ENCODE measurements around the gene PGLYRP1.

Gene PGLYRP1

GRCh38 chr19:46022431-46023310 lies at the start of gene PGLYRP1:
Gene PGLYRP1, minus strand, starts transcription at chr19:46023053. Its CDS starts 32 bp downstream, at chr19:46023021.
- peaks cover 4 to 7% of the 10 kb centered on the region in 2 donors for H3K36me3 Mint-ChIP-seq
- no peaks in the 10 kb centered on the region for H3K4me1 Mint-ChIP-seq
- H3K4me3 Mint-ChIP-seq = no peak within 1 kb of the TSS
- no peak for DNase-seq
- no peak for ATAC-seq (replicated peaks)
- no peaks in the 10 kb centered on the region for H3K9me3 Mint-ChIP-seq
- no peak within 1 kb of the TSS for H3K27ac Mint-ChIP-seq
- H3K27me3 Mint-ChIP-seq = peaks cover 31 to 33% of the 10 kb centered on the region in 2 donors

GRCh38 chr19:46069806-46070341 lies 47.0 kb upstream of the PGLYRP1 start:
- Mint-ChIP-seq H3K27ac (no peak overlapping the region), H3K9me3 (no peaks in the 10 kb centered on the region), H3K4me1 (no peaks in the 10 kb centered on the region), H3K4me3 (no peak overlapping the region), H3K27me3 (peaks cover 50 to 87% of the 10 kb centered on the region in 2 donors), H3K36me3 (peaks cover 0 to 1% of the 10 kb centered on the region in 2 donors)
- ATAC-seq (replicated peaks) (no peak), DNase-seq (no peak)

- no peaks in the 10 kb centered on the region for H3K4me1 Mint-ChIP-seq
- DNase-seq (no peak), ATAC-seq (replicated peaks) (no peak)
- H3K27me3 Mint-ChIP-seq = peaks cover 50 to 83% of the 10 kb centered on the region in 2 donors
- H3K9me3 Mint-ChIP-seq = peaks cover 0 to 3% of the 10 kb centered on the region in 2 donors
- no peak overlapping the region for H3K4me3 Mint-ChIP-seq
- peaks cover 0 to 1% of the 10 kb centered on the region in 2 donors for H3K36me3 Mint-ChIP-seq
- H3K27ac Mint-ChIP-seq = no peak overlapping the region
Observed at GRCh38 chr19:46068345-46069258, 45.7 kb upstream of the PGLYRP1 start.

- no peak overlapping the region for H3K4me3 Mint-ChIP-seq
- peaks cover 0 to 3% of the 10 kb centered on the region in 2 donors for H3K9me3 Mint-ChIP-seq
- H3K27ac Mint-ChIP-seq = no peak overlapping the region
- H3K4me1 Mint-ChIP-seq = no peaks in the 10 kb centered on the region
- no peak for DNase-seq
- no peak for ATAC-seq (replicated peaks)
- peaks cover 49 to 81% of the 10 kb centered on the region in 2 donors for H3K27me3 Mint-ChIP-seq
- H3K36me3 Mint-ChIP-seq = peaks cover 0 to 1% of the 10 kb centered on the region in 2 donors
Observed at GRCh38 chr19:46067691-46068090, 44.8 kb upstream of the PGLYRP1 start.

- peaks cover 3 to 4% of the 10 kb centered on the region in 2 donors for H3K9me3 Mint-ChIP-seq
- ATAC-seq (replicated peaks) (no peak), DNase-seq (no peak)
- H3K4me3 Mint-ChIP-seq = no peak overlapping the region
- no peak overlapping the region for H3K27ac Mint-ChIP-seq
- H3K4me1 Mint-ChIP-seq = no peaks in the 10 kb centered on the region
- peaks cover 44 to 80% of the 10 kb centered on the region in 2 donors for H3K27me3 Mint-ChIP-seq
- H3K36me3 Mint-ChIP-seq = peaks cover 0 to 1% of the 10 kb centered on the region in 2 donors
Observed at GRCh38 chr19:46066471-46066870, 43.6 kb upstream of the PGLYRP1 start.

- Mint-ChIP-seq H3K9me3 (peaks cover 3 to 7% of the 10 kb centered on the region in 2 donors), H3K36me3 (peaks cover 0 to 1% of the 10 kb centered on the region in 2 donors), H3K4me1 (no peaks in the 10 kb centered on the region), H3K27me3 (peaks cover 37 to 77% of the 10 kb centered on the region in 2 donors), H3K4me3 (no peak overlapping the region), H3K27ac (no peak overlapping the region)
- ATAC-seq (replicated peaks) = no peak
- no peak for DNase-seq
Observed at GRCh38 chr19:46065486-46066071, 42.7 kb upstream of the PGLYRP1 start.

- peaks cover 39 to 72% of the 10 kb centered on the region in 2 donors for H3K27me3 Mint-ChIP-seq
- ATAC-seq (replicated peaks) (no peak), DNase-seq (no peak)
- no peak overlapping the region for H3K27ac Mint-ChIP-seq
- H3K9me3 Mint-ChIP-seq = peaks cover 3 to 14% of the 10 kb centered on the region in 2 donors
- H3K4me1 Mint-ChIP-seq = no peaks in the 10 kb centered on the region
- no peak overlapping the region for H3K4me3 Mint-ChIP-seq
- peaks cover 0 to 1% of the 10 kb centered on the region in 2 donors for H3K36me3 Mint-ChIP-seq
Observed at GRCh38 chr19:46063201-46063600, 40.3 kb upstream of the PGLYRP1 start.

- DNase-seq (no peak), ATAC-seq (replicated peaks) (no peak)
- peaks cover 3 to 16% of the 10 kb centered on the region in 2 donors for H3K9me3 Mint-ChIP-seq
- no peaks in the 10 kb centered on the region for H3K4me1 Mint-ChIP-seq
- no peak overlapping the region for H3K27ac Mint-ChIP-seq
- no peaks in the 10 kb centered on the region for H3K36me3 Mint-ChIP-seq
- peaks cover 43 to 58% of the 10 kb centered on the region in 2 donors for H3K27me3 Mint-ChIP-seq
- H3K4me3 Mint-ChIP-seq = no peak overlapping the region
Observed at GRCh38 chr19:46060012-46060411, 37.2 kb upstream of the PGLYRP1 start.

- no peaks in the 10 kb centered on the region for H3K4me1 Mint-ChIP-seq
- ATAC-seq (replicated peaks) (no peak), DNase-seq (no peak)
- H3K27me3 Mint-ChIP-seq = peaks cover 49 to 58% of the 10 kb centered on the region in 2 donors
- H3K4me3 Mint-ChIP-seq = no peak overlapping the region
- H3K36me3 Mint-ChIP-seq = no peaks in the 10 kb centered on the region
- peaks cover 3 to 13% of the 10 kb centered on the region in 2 donors for H3K9me3 Mint-ChIP-seq
- H3K27ac Mint-ChIP-seq = no peak overlapping the region
Observed at GRCh38 chr19:46058778-46059177, 35.9 kb upstream of the PGLYRP1 start.

- no peaks in the 10 kb centered on the region for H3K36me3 Mint-ChIP-seq
- H3K4me3 Mint-ChIP-seq = no peak overlapping the region
- H3K4me1 Mint-ChIP-seq = no peaks in the 10 kb centered on the region
- DNase-seq (no peak), ATAC-seq (replicated peaks) (no peak)
- peaks cover 0 to 11% of the 10 kb centered on the region in 2 donors for H3K9me3 Mint-ChIP-seq
- H3K27ac Mint-ChIP-seq = no peak overlapping the region
- peaks cover 50 to 53% of the 10 kb centered on the region in 2 donors for H3K27me3 Mint-ChIP-seq
Observed at GRCh38 chr19:46056536-46056935, 33.7 kb upstream of the PGLYRP1 start.

GRCh38 chr19:46052896-46053295 lies 30.0 kb upstream of the PGLYRP1 start:
- ATAC-seq (replicated peaks) (no peak), DNase-seq (no peak)
- Mint-ChIP-seq H3K4me3 (no peak overlapping the region), H3K27me3 (peaks cover 52 to 65% of the 10 kb centered on the region in 2 donors), H3K27ac (no peak overlapping the region), H3K36me3 (no peaks in the 10 kb centered on the region), H3K9me3 (peaks cover 2 to 7% of the 10 kb centered on the region in 2 donors), H3K4me1 (no peaks in the 10 kb centered on the region)

GRCh38 chr19:46049597-46049996 lies 26.7 kb upstream of the PGLYRP1 start:
- Mint-ChIP-seq H3K27me3 (peaks cover 60 to 75% of the 10 kb centered on the region in 2 donors), H3K9me3 (peaks cover 0 to 7% of the 10 kb centered on the region in 2 donors), H3K36me3 (no peaks in the 10 kb centered on the region), H3K4me1 (no peaks in the 10 kb centered on the region), H3K4me3 (no peak overlapping the region), H3K27ac (no peak overlapping the region)
- ATAC-seq (replicated peaks) (no peak), DNase-seq (no peak)

- no peaks in the 10 kb centered on the region for H3K36me3 Mint-ChIP-seq
- peaks cover 66 to 76% of the 10 kb centered on the region in 2 donors for H3K27me3 Mint-ChIP-seq
- ATAC-seq (replicated peaks) (no peak), DNase-seq (no peak)
- H3K4me3 Mint-ChIP-seq = no peak overlapping the region
- no peak overlapping the region for H3K27ac Mint-ChIP-seq
- no peaks in the 10 kb centered on the region for H3K4me1 Mint-ChIP-seq
- no peaks in the 10 kb centered on the region for H3K9me3 Mint-ChIP-seq
Observed at GRCh38 chr19:46043519-46043918, 20.7 kb upstream of the PGLYRP1 start.

All from stimulated activated naive B cell treated with anti-CD40 and anti-IgM and Interleukin-4, amounts not matched to agents 10 μg/mL and 1 μg/mL and 100 μg/mL, for 72 hours (primary cell).